ELR (cell line): ENCODE data around the gene DSE.

ENCODE experiments used
- DNase-seq: peaks from one replicate; pipeline ENCODE4 v3.0.0-alpha.2; 2015; ENCODE audit warnings: low read depth

DSE gene

GRCh38 chr6:116362276-116362675 lies 8.5 kb upstream of the DSE start:
- no peak for DNase-seq

- DNase-seq = peak; percentile 54
Measured at GRCh38 chr6:116363759-116364158, 7.0 kb upstream of the DSE start.

GRCh38 chr6:116364321-116364720 lies 6.4 kb upstream of the DSE start:
- no peak for DNase-seq

GRCh38 chr6:116365743-116366142 lies 5.0 kb upstream of the DSE start:
- no peak for DNase-seq

GRCh38 chr6:116366740-116367275 lies 3.9 kb upstream of the DSE start:
- no peak for DNase-seq

- DNase-seq = no peak
Measured at GRCh38 chr6:116369540-116369939, 1.2 kb upstream of the DSE start.

- no peak for DNase-seq
Measured at GRCh38 chr6:116369964-116370759, 585 bp upstream of the DSE start.

GRCh38 chr6:116371120-116371917 lies 572 bp downstream of the DSE start:
- DNase-seq = peak; percentile 96

GRCh38 chr6:116371918-116372209 lies 1.1 kb downstream of the DSE start:
- no peak for DNase-seq

GRCh38 chr6:116373300-116373699 lies 2.6 kb downstream of the DSE start:
- DNase-seq = peak; percentile 28

GRCh38 chr6:116373940-116374339 lies 3.2 kb downstream of the DSE start:
- no peak for DNase-seq

GRCh38 chr6:116374586-116374985 lies 3.8 kb downstream of the DSE start:
- DNase-seq = no peak

GRCh38 chr6:116375262-116375661 lies 4.5 kb downstream of the DSE start:
- DNase-seq = no peak

GRCh38 chr6:116376149-116376548 lies 5.4 kb downstream of the DSE start:
- DNase-seq = no peak

- DNase-seq = no peak
Measured at GRCh38 chr6:116379764-116380163, 9.0 kb downstream of the DSE start.

GRCh38 chr6:116380346-116380745 lies 9.6 kb downstream of the DSE start:
- no peak for DNase-seq

GRCh38 chr6:116381000-116381399 lies 10.3 kb downstream of the DSE start:
- no peak for DNase-seq

- no peak for DNase-seq
Measured at GRCh38 chr6:116382587-116382986, 11.8 kb downstream of the DSE start.

GRCh38 chr6:116384727-116385458 lies 14.1 kb downstream of the DSE start:
- no peak for DNase-seq

GRCh38 chr6:116385459-116385802 lies 14.7 kb downstream of the DSE start:
- peak; percentile 86 for DNase-seq

- peak; percentile 61 for DNase-seq
Measured at GRCh38 chr6:116385921-116386320, 15.2 kb downstream of the DSE start.

GRCh38 chr6:116386581-116387299 lies 16.0 kb downstream of the DSE start:
- peak; percentile 86 for DNase-seq
